MM.1S (cell line): ENCODE measurements around the gene COL5A1.

Experiments
- EZH2phosphoT487 ChIP-seq: fragments of 300-600 bp; sonication (generic); IDR thresholded peaks from 2 replicates; pipeline ENCODE4 v1.6.1; 2018; ENCODE audit warnings: antibody characterized with exemption, low read length
- TF ChIP-seq, protein P1 (sequence below): fragments of 300-600 bp; sonication (generic); IDR thresholded peaks from 2 replicates; pipeline ENCODE4 v1.5.1; 2016; ENCODE audit warnings: antibody characterized with exemption, low read length, mixed read lengths

DNA sequence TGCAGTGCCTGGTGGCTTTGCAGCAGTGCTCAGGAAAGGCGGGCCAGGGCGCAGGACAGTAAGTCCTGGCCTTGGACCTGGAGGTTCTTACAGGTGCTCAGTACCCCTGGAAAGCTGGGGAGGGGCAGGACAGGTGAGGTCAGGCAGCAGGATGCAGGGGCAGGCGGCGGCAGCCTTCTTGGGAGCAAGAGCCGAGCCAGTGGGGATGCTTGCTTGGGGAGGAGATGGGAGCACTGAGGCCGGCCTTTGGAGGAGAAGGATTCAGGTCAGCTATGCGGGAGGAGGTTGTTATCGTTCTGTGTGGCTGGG lies 98.0 kb downstream of the COL5A1 start:
- TF ChIP-seq, protein P1, sequence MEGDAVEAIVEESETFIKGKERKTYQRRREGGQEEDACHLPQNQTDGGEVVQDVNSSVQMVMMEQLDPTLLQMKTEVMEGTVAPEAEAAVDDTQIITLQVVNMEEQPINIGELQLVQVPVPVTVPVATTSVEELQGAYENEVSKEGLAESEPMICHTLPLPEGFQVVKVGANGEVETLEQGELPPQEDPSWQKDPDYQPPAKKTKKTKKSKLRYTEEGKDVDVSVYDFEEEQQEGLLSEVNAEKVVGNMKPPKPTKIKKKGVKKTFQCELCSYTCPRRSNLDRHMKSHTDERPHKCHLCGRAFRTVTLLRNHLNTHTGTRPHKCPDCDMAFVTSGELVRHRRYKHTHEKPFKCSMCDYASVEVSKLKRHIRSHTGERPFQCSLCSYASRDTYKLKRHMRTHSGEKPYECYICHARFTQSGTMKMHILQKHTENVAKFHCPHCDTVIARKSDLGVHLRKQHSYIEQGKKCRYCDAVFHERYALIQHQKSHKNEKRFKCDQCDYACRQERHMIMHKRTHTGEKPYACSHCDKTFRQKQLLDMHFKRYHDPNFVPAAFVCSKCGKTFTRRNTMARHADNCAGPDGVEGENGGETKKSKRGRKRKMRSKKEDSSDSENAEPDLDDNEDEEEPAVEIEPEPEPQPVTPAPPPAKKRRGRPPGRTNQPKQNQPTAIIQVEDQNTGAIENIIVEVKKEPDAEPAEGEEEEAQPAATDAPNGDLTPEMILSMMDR: no peak
- no peak for TF ChIP-seq EZH2phosphoT487
